GM19397 (cell line): ENCODE results near the gene TSPAN19.
"Not testable (repeated sequence)": the region's sequence is repeated elsewhere in the genome, so short reads cannot be mapped to it uniquely, and the experiment has no call there.

Experiments
- ATAC-seq: cut with Tn5 transposase; IDR thresholded peaks from one replicate; pipeline ENCODE4 v1.9.1; 2021; ENCODE audit warnings: mild to moderate bottlenecking, moderate library complexity; ENCODE audit not compliant: unreplicated experiment

The TSPAN19 gene

DNA sequence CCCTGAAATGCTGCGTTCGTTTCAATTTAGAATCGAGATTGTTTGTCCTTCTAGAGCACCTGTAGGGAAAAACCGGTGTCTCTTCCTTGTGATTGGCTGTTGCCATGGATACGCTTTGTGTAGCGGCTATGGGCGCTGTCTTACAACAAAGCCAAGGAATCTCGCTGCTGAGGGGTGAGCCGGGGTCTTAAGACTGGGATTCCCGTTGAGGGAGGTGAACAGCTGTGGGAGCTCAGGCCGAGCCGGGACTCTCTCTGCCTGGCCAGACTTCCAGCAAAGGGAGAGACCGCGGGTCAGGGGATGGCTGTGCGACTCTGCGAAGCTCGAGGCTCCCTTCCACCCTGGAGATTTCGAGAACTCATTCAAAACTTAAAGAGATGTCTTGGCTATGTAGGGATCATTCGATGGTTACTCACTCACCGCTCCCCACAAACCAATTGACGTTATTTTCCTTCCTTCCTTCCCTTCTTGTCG is at the start of gene TSPAN19, which contains the start of gene LRRIQ1:
TSPAN19 (minus strand) TSS at position 44 of the 474 bp plus-strand sequence. CDS start 6,331 bp downstream, outside the sequence.
LRRIQ1 (plus strand) TSS at position 118 of the 474 bp plus-strand sequence. CDS start 1,826 bp downstream, outside the sequence.
- peak; percentile 97 for ATAC-seq

GRCh38 chr12:85085066-85085465 is 49.0 kb upstream of the TSPAN19 start:
- no peak for ATAC-seq

GRCh38 chr12:85076688-85077430 is 40.8 kb upstream of the TSPAN19 start:
- peak; percentile 58 for ATAC-seq

- ATAC-seq: no peak
These were observed 36.7 kb upstream of the TSPAN19 start for GRCh38 chr12:85072826-85073225.

- no peak for ATAC-seq
These were observed 29.9 kb upstream of the TSPAN19 start for GRCh38 chr12:85065837-85066482.

- no peak for ATAC-seq
These were observed 24.8 kb upstream of the TSPAN19 start for GRCh38 chr12:85060916-85061315.

GRCh38 chr12:85059594-85059993 is 23.5 kb upstream of the TSPAN19 start:
- ATAC-seq: no peak

DNA sequence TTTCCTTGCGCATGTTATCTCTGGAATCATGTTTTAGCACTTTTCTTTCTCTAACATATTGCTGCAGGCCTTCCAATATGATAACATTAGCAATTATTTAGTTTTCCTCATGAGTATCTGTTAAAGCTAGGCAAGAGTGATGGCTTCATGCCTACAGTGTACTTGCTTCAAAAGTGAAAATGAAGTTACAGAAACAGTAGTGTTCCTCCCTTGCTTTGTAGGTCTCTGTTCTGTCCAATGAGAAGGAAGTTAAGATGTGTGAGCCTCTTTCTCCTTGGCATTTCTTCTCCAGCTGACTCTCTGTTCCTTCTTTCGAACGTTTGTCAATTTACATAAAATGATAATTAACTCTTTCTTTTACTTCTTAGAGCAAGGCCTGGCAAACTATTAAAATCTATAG is 22.3 kb upstream of the TSPAN19 start:
- ATAC-seq: no peak

- ATAC-seq: peak; percentile 60
These were observed 21.4 kb upstream of the TSPAN19 start for GRCh38 chr12:85057370-85057963.

DNA sequence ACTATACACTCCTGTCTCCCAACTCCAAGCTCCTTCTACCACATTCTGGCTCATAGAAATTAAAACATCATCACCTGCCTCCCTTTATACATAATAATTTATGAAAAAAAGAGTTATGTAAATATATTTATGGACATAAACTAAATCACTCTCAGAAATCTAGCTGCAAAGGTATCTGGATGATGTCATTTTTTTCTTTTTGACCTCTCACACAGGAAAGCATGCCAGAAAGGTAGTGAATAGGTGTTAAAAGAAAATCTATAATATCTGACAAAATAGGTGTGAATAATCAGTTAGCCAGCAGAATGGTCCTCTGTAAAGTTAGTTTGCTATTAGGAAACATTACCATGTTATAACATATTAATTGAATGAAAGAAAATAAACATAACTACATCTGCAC is 7.8 kb upstream of the TSPAN19 start:
- no peak for ATAC-seq

DNA sequence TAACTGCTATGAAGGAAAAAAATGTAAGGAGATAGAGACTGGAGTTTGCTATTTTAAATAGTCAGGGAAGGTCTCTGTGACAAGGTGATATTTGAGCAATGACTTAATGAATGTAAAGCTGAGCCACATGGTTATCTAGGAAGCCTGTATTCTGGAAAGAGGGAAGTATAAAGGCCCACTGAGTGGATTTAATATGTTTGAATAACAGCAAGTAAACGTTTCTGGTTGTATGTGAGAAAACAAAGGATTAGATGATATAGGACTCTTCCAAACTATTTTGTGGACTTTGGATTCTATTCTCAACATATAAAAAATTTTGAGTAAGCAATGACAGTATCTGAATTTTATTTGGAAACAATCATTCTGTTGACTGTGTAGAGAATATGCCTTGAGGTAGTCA is 5.3 kb upstream of the TSPAN19 start:
- no peak for ATAC-seq

GRCh38 chr12:85036733-85037132 is 656 bp upstream of the TSPAN19 start:
- no peak for ATAC-seq

DNA sequence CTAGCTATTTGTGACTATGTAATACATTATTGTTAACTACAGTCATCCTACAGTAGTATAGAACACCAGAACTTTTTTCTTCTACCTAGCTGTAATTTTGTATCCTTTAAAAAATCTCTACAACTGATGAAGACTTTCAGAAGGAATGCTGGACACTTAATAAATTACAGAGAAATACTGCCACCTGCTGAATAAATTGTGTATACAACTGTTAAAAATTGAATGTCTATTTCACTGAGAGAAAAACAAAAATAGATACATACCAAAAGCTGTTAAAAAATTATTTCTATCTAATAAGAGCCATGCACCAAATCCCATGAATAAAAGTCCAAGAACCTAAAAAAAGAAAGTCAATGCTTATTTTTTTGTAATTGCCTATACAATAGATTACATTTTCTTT is 6.6 kb downstream of the TSPAN19 start:
- ATAC-seq: no peak

DNA sequence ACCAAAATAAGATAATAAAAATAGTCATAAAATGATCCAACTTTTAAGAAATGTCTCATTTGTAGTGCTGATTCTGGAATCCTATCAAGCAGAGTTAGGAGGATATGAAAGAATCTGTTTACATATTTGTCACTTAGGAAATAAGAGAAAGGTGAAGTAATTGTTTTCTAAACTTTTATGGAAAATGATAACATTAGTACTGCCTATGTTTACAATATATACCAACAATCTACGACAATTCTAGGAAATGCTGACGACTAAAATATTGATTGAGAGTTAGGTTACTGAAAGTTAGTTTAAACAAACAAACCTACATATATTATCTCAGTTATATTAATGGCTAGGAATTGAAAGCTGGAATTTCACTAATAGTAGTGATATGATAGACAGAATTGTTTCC is 18.0 kb downstream of the TSPAN19 start:
- no peak for ATAC-seq

DNA sequence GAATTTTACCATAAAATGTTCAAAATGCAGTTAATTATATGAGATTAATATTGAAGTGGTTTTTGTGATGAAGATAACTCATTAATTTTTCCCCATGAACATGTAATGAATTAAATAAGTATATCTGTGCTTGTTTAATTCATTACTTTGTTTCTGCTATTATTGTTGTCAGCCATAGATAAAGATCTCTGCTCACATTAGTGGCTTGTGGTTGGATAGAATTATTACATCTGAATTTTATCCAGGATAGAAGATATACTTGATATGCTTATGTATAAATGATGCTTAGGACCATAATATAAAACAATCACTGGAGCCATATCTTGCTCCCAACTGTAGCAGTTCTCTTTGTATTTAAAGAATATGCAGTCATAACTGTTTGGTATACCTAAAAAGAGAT is 18.5 kb downstream of the TSPAN19 start:
- no peak for ATAC-seq

- ATAC-seq: no peak
These were observed 18.9 kb downstream of the TSPAN19 start for GRCh38 chr12:85017133-85017532.

DNA sequence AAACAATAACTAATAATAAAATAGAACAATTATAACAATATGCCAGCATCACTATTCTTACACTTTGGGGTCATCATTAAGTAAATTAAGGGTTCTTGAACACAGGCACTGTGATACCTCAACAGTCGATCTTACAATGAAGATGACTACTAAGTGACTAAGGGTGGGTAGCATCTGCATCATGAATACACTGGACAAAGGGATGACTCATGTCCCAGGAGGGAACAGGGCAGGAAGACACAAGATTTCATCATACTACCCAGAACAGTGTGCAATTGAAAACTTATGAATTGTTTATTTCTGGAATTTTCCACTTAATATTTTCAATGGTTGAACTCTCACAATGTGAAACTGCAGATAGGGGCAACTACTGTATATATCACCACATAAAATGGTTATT is 19.7 kb downstream of the TSPAN19 start:
- ATAC-seq: no peak

DNA sequence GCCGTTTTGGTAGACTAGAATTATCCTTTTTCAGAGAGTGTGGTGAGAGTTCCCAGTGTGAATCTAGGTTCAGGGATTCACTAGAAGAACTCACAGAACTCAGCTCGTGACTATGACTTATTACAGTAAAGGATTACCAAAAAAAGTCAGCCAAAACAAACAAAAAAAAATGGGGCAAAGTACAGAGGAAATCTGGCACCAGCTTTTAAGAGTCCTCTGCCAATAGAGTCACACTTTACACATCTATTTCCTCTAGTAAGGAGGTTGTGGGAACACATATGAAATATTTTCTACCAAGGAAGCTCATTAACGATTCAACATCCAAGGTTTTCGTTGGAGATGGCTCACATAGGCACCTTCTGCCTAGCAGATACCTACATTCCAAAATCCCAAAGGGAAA is 28.2 kb downstream of the TSPAN19 start:
- no peak for ATAC-seq

- ATAC-seq: no peak
These were observed 29.9 kb downstream of the TSPAN19 start for GRCh38 chr12:85006206-85006605.

DNA sequence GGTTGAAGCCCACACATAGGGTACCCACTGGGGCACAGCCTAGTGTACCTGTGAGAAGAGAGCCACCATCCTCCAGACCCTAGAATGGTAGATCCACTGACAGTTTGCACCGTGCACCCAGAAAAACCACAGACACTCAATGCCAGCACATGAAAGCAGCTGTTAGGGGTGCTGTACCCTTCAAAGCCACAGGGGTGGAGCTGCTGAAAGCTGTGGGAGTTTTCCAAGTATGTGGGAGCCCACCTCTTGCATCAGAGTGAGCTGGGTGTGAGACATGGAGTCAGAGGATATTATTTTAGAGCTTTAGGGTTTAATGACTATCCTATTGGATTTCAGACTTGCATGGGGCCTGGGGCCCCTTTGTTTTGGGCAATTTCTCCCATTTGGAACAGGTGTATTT is 30.5 kb downstream of the TSPAN19 start:
- ATAC-seq: no peak

GRCh38 chr12:85005047-85005446 is 31.0 kb downstream of the TSPAN19 start:
- ATAC-seq: not testable (repeated sequence)

DNA sequence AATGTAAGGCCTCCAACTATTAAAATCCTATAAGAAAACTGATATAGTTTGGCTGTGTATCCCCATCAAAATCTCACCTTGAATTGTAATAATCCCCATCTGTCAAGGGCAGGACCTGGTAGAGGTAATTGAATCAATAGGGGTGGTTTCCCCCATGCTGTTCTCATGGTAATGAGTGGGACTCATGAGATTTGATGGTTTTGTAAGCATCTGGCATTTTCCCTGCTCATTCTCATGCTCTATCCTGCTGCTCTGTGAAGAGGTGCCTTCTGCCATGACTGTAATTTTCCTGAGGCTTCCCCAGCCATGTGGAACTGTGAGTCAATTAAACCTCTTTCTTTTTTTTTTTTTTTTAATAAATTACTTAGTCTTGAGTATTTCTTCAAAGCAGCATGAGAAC is 31.9 kb downstream of the TSPAN19 start:
- no peak for ATAC-seq
